Measurements from ENCODE around the gene MMP14.

- TF ChIP-seq GATA2 (IDR thresholded peaks at IDR 0.05; ENCODE audit: low read depth, low read length), result no peak
- no peak for TF ChIP-seq GATA3 (IDR thresholded peaks at IDR 0.05; ENCODE audit: low read depth, low read length)
These were observed 42.2 kb downstream of the MMP14 start for GRCh38 chr14:22878271-22879246.
